Ectodermal cell (in vitro differentiated cells): ENCODE results near the gene ITIH1.
"Not testable (repeated sequence)": the region's sequence is repeated elsewhere in the genome, so short reads cannot be mapped to it uniquely, and the experiment has no call there.

Source experiments
- H3K27ac ChIP-seq: 2 replicates; pipeline ENCODE4 v1.7.0; 2013; ENCODE audit warnings: mild to moderate bottlenecking, low read depth, low read length; ENCODE audit not compliant: insufficient read depth, poor library complexity, severe bottlenecking
- H3K27me3 ChIP-seq: 2 replicates; pipeline ENCODE4 v1.7.0; 2013; ENCODE audit warnings: mild to moderate bottlenecking, low read length; ENCODE audit not compliant: insufficient read depth, control insufficient read depth, poor library complexity, severe bottlenecking
- H3K36me3 ChIP-seq: one replicate; pipeline ENCODE4 v1.7.0; 2013; ENCODE audit warnings: low read length; ENCODE audit not compliant: control insufficient read depth, insufficient read depth
- H3K4me1 ChIP-seq: one replicate; pipeline ENCODE4 v1.7.0; 2013; ENCODE audit warnings: low read length; ENCODE audit not compliant: control insufficient read depth, insufficient read depth
- H3K4me3 ChIP-seq: 2 replicates; pipeline ENCODE4 v1.7.0; 2013; ENCODE audit warnings: low read depth, low read length, control low read depth; ENCODE audit not compliant: insufficient read depth
- H3K9me3 ChIP-seq: 2 replicates; pipeline ENCODE4 v1.7.0; 2013; ENCODE audit warnings: mild to moderate bottlenecking, low read length, moderate library complexity; ENCODE audit not compliant: control insufficient read depth
- WGBS, 2 experiments: methylation state at CpG; one replicate each; pipeline ENCODE4 v1.1.7; 2013; ENCODE audit warnings: missing lambda C conversion rate in 2 of 2; 5-methylcytosine and 5-hydroxymethylcytosine counted together

Gene ITIH1

GRCh38 chr3:52774066-52774713 is 3.2 kb upstream of the ITIH1 start:
- no peaks in the 10 kb centered on the region for H3K27me3 ChIP-seq
- H3K9me3 ChIP-seq, result no peaks in the 10 kb centered on the region
- H3K36me3 ChIP-seq, result no peaks in the 10 kb centered on the region
- no peak overlapping the region for H3K27ac ChIP-seq
- no peaks in the 10 kb centered on the region for H3K4me1 ChIP-seq
- H3K4me3 ChIP-seq, result no peak overlapping the region
- 84 to 88% methylated on average over 8 of the region's 8 CpGs for WGBS, 2 experiments

GRCh38 chr3:52774901-52775864 is 2.2 kb upstream of the ITIH1 start:
- Histone ChIP-seq H3K27ac (no peak overlapping the region), H3K4me3 (no peak overlapping the region), H3K27me3 (no peaks in the 10 kb centered on the region), H3K9me3 (no peaks in the 10 kb centered on the region), H3K36me3 (no peaks in the 10 kb centered on the region), H3K4me1 (no peaks in the 10 kb centered on the region)
- WGBS, 2 experiments, result 81 to 85% methylated on average over 6 of the region's 6 CpGs

GRCh38 chr3:52775877-52776276 is 1.5 kb upstream of the ITIH1 start:
- H3K36me3 ChIP-seq, result no peaks in the 10 kb centered on the region
- no peak overlapping the region for H3K4me3 ChIP-seq
- H3K4me1 ChIP-seq, result no peaks in the 10 kb centered on the region
- no peak overlapping the region for H3K27ac ChIP-seq
- 81 to 87% methylated on average over 8 of the region's 8 CpGs for WGBS, 2 experiments
- no peaks in the 10 kb centered on the region for H3K27me3 ChIP-seq
- H3K9me3 ChIP-seq, result no peaks in the 10 kb centered on the region

GRCh38 chr3:52776486-52776885 is 913 bp upstream of the ITIH1 start:
- H3K27me3 ChIP-seq, H3K4me3 ChIP-seq, H3K27ac ChIP-seq, H3K36me3 ChIP-seq, H3K4me1 ChIP-seq, H3K9me3 ChIP-seq: not testable (repeated sequence)
- WGBS, 2 experiments, result 81 to 88% methylated on average over 6 of the region's 6 CpGs

GRCh38 chr3:52777959-52778805 is 783 bp downstream of the ITIH1 start:
- no peaks in the 10 kb centered on the region for H3K4me1 ChIP-seq
- H3K27me3 ChIP-seq, result no peaks in the 10 kb centered on the region
- WGBS, 2 experiments, result 93% methylated on average over 17 of the region's 17 CpGs
- no peaks in the 10 kb centered on the region for H3K9me3 ChIP-seq
- H3K4me3 ChIP-seq, result no peak overlapping the region
- no peak overlapping the region for H3K27ac ChIP-seq
- no peaks in the 10 kb centered on the region for H3K36me3 ChIP-seq

- no peaks in the 10 kb centered on the region for H3K27me3 ChIP-seq
- WGBS, 2 experiments, result 93 to 95% methylated on average over 11 of the region's 11 CpGs
- H3K4me1 ChIP-seq, result no peaks in the 10 kb centered on the region
- no peaks in the 10 kb centered on the region for H3K36me3 ChIP-seq
- no peak overlapping the region for H3K4me3 ChIP-seq
- H3K9me3 ChIP-seq, result no peaks in the 10 kb centered on the region
- no peak overlapping the region for H3K27ac ChIP-seq
Measured at GRCh38 chr3:52779011-52779836, 1.8 kb downstream of the ITIH1 start.

- WGBS, 2 experiments, result 92 to 95% methylated on average over 8 of the region's 8 CpGs
- no peaks in the 10 kb centered on the region for H3K4me1 ChIP-seq
- H3K4me3 ChIP-seq, result no peak overlapping the region
- H3K27me3 ChIP-seq, result no peaks in the 10 kb centered on the region
- no peaks in the 10 kb centered on the region for H3K36me3 ChIP-seq
- H3K27ac ChIP-seq, result no peak overlapping the region
- H3K9me3 ChIP-seq, result no peaks in the 10 kb centered on the region
Measured at GRCh38 chr3:52779837-52780585, 2.6 kb downstream of the ITIH1 start.

GRCh38 chr3:52781741-52782140 is 4.3 kb downstream of the ITIH1 start:
- Histone ChIP-seq H3K9me3 (no peaks in the 10 kb centered on the region), H3K4me3 (no peak overlapping the region), H3K27ac (no peak overlapping the region), H3K27me3 (no peaks in the 10 kb centered on the region), H3K4me1 (no peaks in the 10 kb centered on the region), H3K36me3 (no peaks in the 10 kb centered on the region)
- 88 to 90% methylated on average over 13 of the region's 13 CpGs for WGBS, 2 experiments
